ENCODE data around the gene TET3. TPM values are rescaled to one million over a fixed set of nuclear protein-coding genes. Genes with fewer than 3 reads are reported as not detected.
A peak's percentile ranks its signal among the peaks of the same experiment; 100 is the strongest.

Gene TET3
- total RNA-seq, 1 experiment from 2014 or later = 6.1 TPM

- DNase-seq (no peak), ATAC-seq (no peak)
- H3K4me1 ChIP-seq (ENCODE audit: insufficient read depth, low read length) = peaks cover 38% of the 10 kb centered on the region
- no peak overlapping the region for H3K4me3 ChIP-seq (ENCODE audit: low read length)
- peaks cover 54% of the 10 kb centered on the region for H4K20me1 ChIP-seq (ENCODE audit: low read length)
- no peak overlapping the region for H3K9ac ChIP-seq (ENCODE audit: low read length)
- ChIA-PET CTCF (interaction anchor here (0.5 to 1.2 kb wide), 3 partner anchors 12 to 173 kb away, joined by 3 to 6 read pairs (median 4); no protein-coding TSS in a partner anchor), POLR2A (ENCODE audit: unreplicated experiment) (no interaction called here)
- intact Hi-C loops (cut with micrococcal nuclease) = no loop called here
- TF ChIP-seq CTCF (conservative IDR thresholded peaks at IDR 0.05; ENCODE audit: low read depth, low read length) (no peak), EZH2phosphoT487 (IDR thresholded peaks at IDR 0.05; ENCODE audit: borderline replicate concordance, low read length) (no peak), EZH2 (IDR thresholded peaks at IDR 0.05; ENCODE audit: low read length, unreplicated experiment) (no peak)
- BruUV-seq (replicated peaks) = no TSS peak
- no peaks in the 10 kb centered on the region for H3K9me2 ChIP-seq (replicated peaks; ENCODE audit: low read length)
- H3K79me2 ChIP-seq (ENCODE audit: low read length) = peaks cover 89% of the 10 kb centered on the region
- 0 out of 2 replicates have a peak overlapping the region, but pooled peaks have one; percentile 98 for H3K4me2 ChIP-seq (ENCODE audit: low read length)
- no peaks in the 10 kb centered on the region for H3K9me3 ChIP-seq (ENCODE audit: low read length)
- no peak overlapping the region for H3K27ac ChIP-seq (ENCODE audit: low read length)
- no peak overlapping the region for H2AFZ ChIP-seq (ENCODE audit: low read length)
- H3K36me3 ChIP-seq (ENCODE audit: low read depth, low read length) = no peaks in the 10 kb centered on the region
- no peaks in the 10 kb centered on the region for H3K27me3 ChIP-seq (ENCODE audit: low read length)
- H3F3A ChIP-seq (ENCODE audit: low read length, unreplicated experiment) = no peaks in the 10 kb centered on the region
Observed at GRCh38 chr2:74000666-74001065, 16.0 kb downstream of the TET3 start.

GRCh38 chr2:74001121-74001520 lies 16.4 kb downstream of the TET3 start:
- no peaks in the 10 kb centered on the region for H3K9me2 ChIP-seq (replicated peaks; ENCODE audit: low read length)
- peaks cover 89% of the 10 kb centered on the region for H3K79me2 ChIP-seq (ENCODE audit: low read length)
- no peaks in the 10 kb centered on the region for H3K27me3 ChIP-seq (ENCODE audit: low read length)
- intact Hi-C loops (cut with micrococcal nuclease) = no loop called here
- CTCF ChIA-PET = interaction anchor here (0.5 to 1.2 kb wide), 3 partner anchors 13 to 174 kb away, joined by 3 to 6 read pairs (median 4); no protein-coding TSS in a partner anchor
- no peak for TF ChIP-seq EZH2phosphoT487 (IDR thresholded peaks at IDR 0.05; ENCODE audit: borderline replicate concordance, low read length)
- TF ChIP-seq CTCF (conservative IDR thresholded peaks at IDR 0.05; ENCODE audit: low read depth, low read length) = no peak
- TF ChIP-seq EZH2 (IDR thresholded peaks at IDR 0.05; ENCODE audit: low read length, unreplicated experiment) = no peak
- H3K9ac ChIP-seq (ENCODE audit: low read length) = no peak overlapping the region
- POLR2A ChIA-PET (ENCODE audit: unreplicated experiment) = no interaction called here
- H3K36me3 ChIP-seq (ENCODE audit: low read depth, low read length) = no peaks in the 10 kb centered on the region
- ATAC-seq (peak; percentile 27), DNase-seq (peak; percentile 72)
- H3K4me2 ChIP-seq (ENCODE audit: low read length) = peak overlapping the region; percentile 98; the same call in 1 of the 2 replicates
- H3K9me3 ChIP-seq (ENCODE audit: low read length) = no peaks in the 10 kb centered on the region
- no peaks in the 10 kb centered on the region for H3F3A ChIP-seq (ENCODE audit: low read length, unreplicated experiment)
- H4K20me1 ChIP-seq (ENCODE audit: low read length) = peaks cover 50% of the 10 kb centered on the region
- H3K27ac ChIP-seq (ENCODE audit: low read length) = no peak overlapping the region
- H3K4me3 ChIP-seq (ENCODE audit: low read length) = no peak overlapping the region
- H3K4me1 ChIP-seq (ENCODE audit: insufficient read depth, low read length) = peaks cover 38% of the 10 kb centered on the region
- no peak overlapping the region for H2AFZ ChIP-seq (ENCODE audit: low read length)
- no TSS peak for BruUV-seq (replicated peaks)

- ATAC-seq (peak; percentile 9; the same call in 1 of the 2 replicates), DNase-seq (no peak)
- Histone ChIP-seq H3K9ac (ENCODE audit: low read length) (no peak overlapping the region), H3K79me2 (ENCODE audit: low read length) (peaks cover 89% of the 10 kb centered on the region), H3K9me2 (replicated peaks; ENCODE audit: low read length) (no peaks in the 10 kb centered on the region), H3F3A (ENCODE audit: low read length, unreplicated experiment) (no peaks in the 10 kb centered on the region), H3K9me3 (ENCODE audit: low read length) (no peaks in the 10 kb centered on the region), H4K20me1 (ENCODE audit: low read length) (peaks cover 49% of the 10 kb centered on the region), H3K4me3 (ENCODE audit: low read length) (peak overlapping the region; percentile 69; the same call in 1 of the 2 replicates), H3K4me2 (ENCODE audit: low read length) (peak overlapping the region; percentile 98), H2AFZ (ENCODE audit: low read length) (no peak overlapping the region), H3K27me3 (ENCODE audit: low read length) (no peaks in the 10 kb centered on the region), H3K4me1 (ENCODE audit: insufficient read depth, low read length) (peaks cover 38% of the 10 kb centered on the region), H3K36me3 (ENCODE audit: low read depth, low read length) (no peaks in the 10 kb centered on the region), H3K27ac (ENCODE audit: low read length) (no peak overlapping the region)
- no TSS peak for BruUV-seq (replicated peaks)
- POLR2A ChIA-PET (ENCODE audit: unreplicated experiment) = no interaction called here
- CTCF ChIA-PET = interaction anchor here (1.2 kb wide), 1 partner anchor 14 kb away, joined by 6 read pairs; no protein-coding TSS in a partner anchor
- TF ChIP-seq EZH2phosphoT487 (IDR thresholded peaks at IDR 0.05; ENCODE audit: borderline replicate concordance, low read length) = no peak
- intact Hi-C loops (cut with micrococcal nuclease) = no loop called here
Observed at GRCh38 chr2:74001781-74002504, 17.2 kb downstream of the TET3 start.
